H9 (cell line): ENCODE data around the gene PDCL3. TPM values are rescaled to one million over a fixed set of nuclear protein-coding genes. Genes with fewer than 3 reads are reported as not detected.

Source experiments
- DNase-seq: peaks from one replicate; pipeline ENCODE4 v3.0.0-alpha.2; 2017
- H2AFZ ChIP-seq: one replicate; pipeline ENCODE4 v1.6.1; 2013; ENCODE audit warnings: mild to moderate bottlenecking, low read length, control low read depth, moderate library complexity
- H2AK5ac ChIP-seq: 2 replicates; pipeline ENCODE4 v1.6.1; 2013; ENCODE audit warnings: low read length, control low read depth, mixed read lengths; ENCODE audit not compliant: insufficient read length
- H2BK120ac ChIP-seq: one replicate; pipeline ENCODE4 v1.6.1; 2013; ENCODE audit warnings: low read depth, mild to moderate bottlenecking, low read length, control low read depth, inconsistent platforms; ENCODE audit not compliant: poor library complexity, severe bottlenecking
- H2BK12ac ChIP-seq: 2 replicates; pipeline ENCODE4 v1.6.1; 2013; ENCODE audit warnings: low read length, control low read depth, mixed read lengths, low read depth; ENCODE audit not compliant: insufficient read length
- H2BK15ac ChIP-seq: 2 replicates; pipeline ENCODE4 v1.6.1; 2013; ENCODE audit warnings: low read depth, low read length, control low read depth
- H2BK20ac ChIP-seq: one replicate; pipeline ENCODE4 v1.6.1; 2013; ENCODE audit warnings: low read depth, mild to moderate bottlenecking, low read length, control low read depth, inconsistent platforms; ENCODE audit not compliant: poor library complexity, severe bottlenecking
- H2BK5ac ChIP-seq: 2 replicates; pipeline ENCODE4 v1.6.1; 2013; ENCODE audit warnings: low read length, control low read depth, mixed read lengths; ENCODE audit not compliant: insufficient read length
- H3K14ac ChIP-seq: 2 replicates; pipeline ENCODE4 v1.6.1; 2013; ENCODE audit warnings: low read length, control low read depth; ENCODE audit not compliant: insufficient read depth
- H3K18ac ChIP-seq: 2 replicates; pipeline ENCODE4 v1.6.1; 2013; ENCODE audit warnings: low read depth, mild to moderate bottlenecking, mixed read lengths, low read length, control low read depth; ENCODE audit not compliant: insufficient read length
- H3K23ac ChIP-seq: 2 replicates; pipeline ENCODE4 v1.6.1; 2013; ENCODE audit warnings: low read length, control low read depth, mixed read lengths, low read depth; ENCODE audit not compliant: insufficient read length
- H3K23me2 ChIP-seq: 2 replicates; pipeline ENCODE4 v1.6.1; 2013; ENCODE audit warnings: low read depth, mild to moderate bottlenecking, mixed read lengths, low read length, control low read depth; ENCODE audit not compliant: insufficient read length, poor library complexity, severe bottlenecking
- H3K27ac ChIP-seq: 2 replicates; pipeline ENCODE4 v1.5.1; 2013; ENCODE audit warnings: low read length, control low read depth, mixed read lengths, low read depth; ENCODE audit not compliant: insufficient read length
- H3K27me3 ChIP-seq: 2 replicates; pipeline ENCODE4 v1.6.1; 2013; ENCODE audit warnings: low read length, control low read depth, inconsistent platforms; ENCODE audit not compliant: insufficient read depth
- H3K4ac ChIP-seq: 2 replicates; pipeline ENCODE4 v1.6.1; 2013; ENCODE audit warnings: low read depth, mild to moderate bottlenecking, control low read depth, inconsistent platforms, low read length, moderate library complexity
- H3K4me1 ChIP-seq: 2 replicates; pipeline ENCODE4 v1.6.1; 2013; ENCODE audit warnings: low read length, control low read depth, inconsistent platforms; ENCODE audit not compliant: insufficient read depth
- H3K4me2 ChIP-seq: 2 replicates; pipeline ENCODE4 v1.6.1; 2013; ENCODE audit warnings: low read length, control low read depth, mixed read lengths; ENCODE audit not compliant: insufficient read length, insufficient read depth
- H3K56ac ChIP-seq: 2 replicates; pipeline ENCODE4 v1.6.1; 2013; ENCODE audit warnings: low read depth, mild to moderate bottlenecking, mixed read lengths, low read length, control low read depth; ENCODE audit not compliant: insufficient read length
- H3K79me1 ChIP-seq: 2 replicates; pipeline ENCODE4 v1.6.1; 2013; ENCODE audit warnings: low read depth, mild to moderate bottlenecking, moderate library complexity, low read length, control low read depth, inconsistent platforms; ENCODE audit not compliant: insufficient read depth, poor library complexity, severe bottlenecking
- H3K79me2 ChIP-seq: 2 replicates; pipeline ENCODE4 v1.6.1; 2013; ENCODE audit warnings: low read length, control low read depth, inconsistent platforms; ENCODE audit not compliant: insufficient read depth
- H3K9ac ChIP-seq: 2 replicates; pipeline ENCODE4 v1.6.1; 2013; ENCODE audit warnings: low read length, control low read depth, mixed read lengths; ENCODE audit not compliant: insufficient read length; ENCODE audit errors: extremely low read depth
- H3K9me3 ChIP-seq: one replicate; pipeline ENCODE4 v1.6.1; 2013; ENCODE audit warnings: low read depth, low read length, inconsistent platforms; ENCODE audit not compliant: control insufficient read depth
- H3T11ph ChIP-seq: one replicate; pipeline ENCODE4 v1.6.1; 2013; ENCODE audit warnings: mild to moderate bottlenecking, low read length, control low read depth, inconsistent platforms
- H4K20me1 ChIP-seq: one replicate; pipeline ENCODE4 v1.6.1; 2013; ENCODE audit not compliant: control insufficient read depth, insufficient read length, insufficient read depth
- H4K5ac ChIP-seq: 2 replicates; pipeline ENCODE4 v1.6.1; 2013; ENCODE audit warnings: low read depth, mild to moderate bottlenecking, mixed read lengths, low read length, control low read depth; ENCODE audit not compliant: insufficient read length
- H4K8ac ChIP-seq: replicated peaks from 2 replicates; pipeline ENCODE4 v1.6.1; 2013; ENCODE audit warnings: low read length, control low read depth, mixed read lengths, low read depth; ENCODE audit not compliant: insufficient read length
- H4K91ac ChIP-seq: 2 replicates; pipeline ENCODE4 v1.6.1; 2013; ENCODE audit warnings: low read depth, mild to moderate bottlenecking, moderate library complexity, mixed read lengths, low read length, control low read depth; ENCODE audit not compliant: insufficient read length
- H3K27ac Mint-ChIP-seq, 3 experiments: 2 replicates in 2 of 3; 3 replicates in 1 of 3; pipeline ENCODE4 v1.8.0; 2020 to 2021; ENCODE audit warnings: mixed read lengths in 3 of 3, mild to moderate bottlenecking in 1 of 3, moderate library complexity in 1 of 3
- H3K27me3 Mint-ChIP-seq: 2 replicates; pipeline ENCODE4 v1.8.0; 2021; ENCODE audit warnings: low read depth, mild to moderate bottlenecking, moderate library complexity, mixed read lengths
- H3K36me3 Mint-ChIP-seq, 3 experiments: 2 replicates in 2 of 3; 3 replicates in 1 of 3; pipeline ENCODE4 v1.8.0; 2020 to 2021; ENCODE audit warnings: low read depth in 3 of 3, mixed read lengths in 3 of 3; ENCODE audit not compliant: insufficient read depth in 1 of 3
- H3K4me1 Mint-ChIP-seq, 2 experiments: 2 replicates each; pipeline ENCODE4 v1.8.0; 2020; ENCODE audit warnings: mixed read lengths in 2 of 2
- H3K4me3 Mint-ChIP-seq, 2 experiments: 2 replicates in 1 of 2; 3 replicates in 1 of 2; pipeline ENCODE4 v1.8.0; 2020 to 2021; ENCODE audit warnings: mild to moderate bottlenecking in 2 of 2, mixed read lengths in 2 of 2, moderate library complexity in 1 of 2
- H3K9me3 Mint-ChIP-seq, 2 experiments: 2 replicates in 1 of 2; 3 replicates in 1 of 2; pipeline ENCODE4 v1.8.0; 2020; ENCODE audit warnings: mild to moderate bottlenecking in 2 of 2, mixed read lengths in 2 of 2, moderate library complexity in 1 of 2
- CTCF ChIP-seq: fragments of 200-600 bp; sonication (generic); conservative IDR thresholded peaks from 3 replicates; pipeline ENCODE4 v1.8.0; 2021; ENCODE audit warnings: antibody characterized with exemption, mild to moderate bottlenecking
- WGBS: extraction: QIAGEN DNeasy Blood & Tissue Kit; methylation state at CpG from one replicate; pipeline ENCODE4 v1.1.7; 2013; ENCODE audit warnings: missing lambda C conversion rate, low lambda C conversion rate, mixed read lengths; ENCODE audit not compliant: insufficient read length; ENCODE audit errors: extremely low coverage; 5-methylcytosine and 5-hydroxymethylcytosine counted together
- total RNA-seq: library from RNA; stranded (reverse); gene quantifications from 2 replicates; pipeline ENCODE4 v1.2.1, GENCODE V29; 2021

PDCL3 gene
- total RNA-seq, 1 experiment from 2014 or later = 39.4 TPM

GRCh38 chr2:100625717-100626116 lies 62.9 kb downstream of the PDCL3 start:
- Mint-ChIP-seq H3K27ac (no peak overlapping the region), H3K27me3 (peaks cover 2% of the 10 kb centered on the region), H3K9me3 (peaks cover 7 to 10% of the 10 kb centered on the region in 2 experiments; a peak in 3 of 5 replicates), H3K4me3 (no peak overlapping the region), H3K36me3 (peaks cover 0 to 1% (median 0%) of the 10 kb centered on the region in 3 experiments; a peak in 3 of 7 replicates), H3K4me1 (peaks cover 3 to 4% of the 10 kb centered on the region in 2 experiments; a peak in 3 of 4 replicates)
- no peak overlapping the region for H2AK5ac ChIP-seq
- no peak overlapping the region for H3T11ph ChIP-seq
- no peak overlapping the region for H3K4ac ChIP-seq
- WGBS = no CpG with 5 or more reads among the region's 6 CpGs
- no peak overlapping the region for H3K9ac ChIP-seq
- DNase-seq = peak; percentile 15
- no peak overlapping the region for H3K4me2 ChIP-seq
- H3K79me1 ChIP-seq = no peaks in the 10 kb centered on the region
- H3K23me2 ChIP-seq = no peaks in the 10 kb centered on the region
- no peak overlapping the region for H4K91ac ChIP-seq
- no peak overlapping the region for H3K18ac ChIP-seq
- H3K56ac ChIP-seq = no peak overlapping the region
- TF ChIP-seq CTCF = no peak
- H2BK15ac ChIP-seq = no peak overlapping the region
- H4K5ac ChIP-seq = no peak overlapping the region
- H2BK120ac ChIP-seq = no peak overlapping the region
- H2AFZ ChIP-seq = no peak overlapping the region
- no peak overlapping the region for H2BK5ac ChIP-seq
- H2BK12ac ChIP-seq = no peak overlapping the region
- H3K4me1 ChIP-seq = no peaks in the 10 kb centered on the region
- no peaks in the 10 kb centered on the region for H4K20me1 ChIP-seq
- H3K79me2 ChIP-seq = no peaks in the 10 kb centered on the region
- H3K14ac ChIP-seq = no peak overlapping the region
- H4K8ac ChIP-seq = no peak overlapping the region
- no peaks in the 10 kb centered on the region for H3K9me3 ChIP-seq
- no peak overlapping the region for H3K23ac ChIP-seq
- H2BK20ac ChIP-seq = no peak overlapping the region
- no peak overlapping the region for H3K27ac ChIP-seq
- H3K27me3 ChIP-seq = no peaks in the 10 kb centered on the region

Other genes starting within 250 kb of the PDCL3 start
- 2.4 and 2.7 TPM in 2 replicates for gene LONRF2, start 240.5 kb upstream of the PDCL3 start, total RNA-seq
- 29.7 and 29.8 TPM in 2 replicates for gene CHST10, start 145.3 kb upstream of the PDCL3 start, total RNA-seq
- gene NMS, start 92.5 kb upstream of the PDCL3 start, total RNA-seq = not detected in 2 replicates